CD4-positive, alpha-beta T cell treated with Interleukin-2 at 100 ng/mL for 4 hours (primary cell): ENCODE data around the gene MLC1.

Experiments used
- DNase-seq: peaks from one replicate; pipeline ENCODE4 v3.0.0-alpha.2; 2020; ENCODE audit warnings: low spot score

MLC1 gene

DNA sequence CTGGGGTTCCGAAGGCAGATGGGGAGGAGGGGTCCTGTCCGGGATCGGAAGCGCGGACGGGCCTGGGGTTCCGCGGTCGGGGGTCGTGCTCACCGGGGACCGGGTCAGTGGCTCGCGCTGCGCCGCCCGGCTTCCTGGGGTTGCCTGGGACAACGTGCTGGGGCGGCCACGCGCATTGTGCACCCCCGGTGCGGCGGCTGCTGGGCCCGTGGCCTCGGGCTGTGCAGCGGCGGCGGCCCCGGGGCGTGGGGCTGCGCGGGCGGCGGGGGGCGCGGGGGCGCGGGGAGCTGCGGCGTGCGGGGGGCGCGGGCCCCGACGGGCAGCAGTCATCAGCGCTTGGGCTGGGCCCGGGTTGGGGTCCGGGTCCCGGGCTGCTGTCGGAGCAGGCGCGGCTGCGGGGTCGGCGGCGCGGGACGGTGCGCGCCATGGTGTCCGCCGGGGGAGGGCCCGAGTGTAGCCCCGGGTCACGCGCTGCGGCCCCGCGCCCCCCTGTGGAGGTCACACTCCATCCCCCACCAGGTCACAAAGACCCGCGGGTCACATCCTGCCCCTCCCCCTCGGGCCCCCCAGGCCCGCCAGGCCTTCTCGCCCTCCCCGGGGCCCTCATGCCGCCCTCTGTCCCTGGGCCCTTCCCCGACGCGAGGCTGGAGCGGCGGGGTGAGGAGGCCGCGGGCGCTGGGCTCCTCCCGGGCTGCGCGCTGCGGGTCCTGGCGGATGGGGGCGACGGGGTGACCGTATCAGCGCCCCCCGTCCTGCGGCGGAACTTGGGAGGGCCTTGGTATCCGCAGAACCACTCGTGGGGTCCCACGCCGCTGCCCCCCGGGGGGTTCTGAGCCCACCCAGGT lies 26.9 kb downstream of the MLC1 start, which contains the start of gene TTLL8:
TTLL8 (minus strand) TSS at position 238 of the 845 bp plus-strand sequence.
- DNase-seq: no peak

DNA sequence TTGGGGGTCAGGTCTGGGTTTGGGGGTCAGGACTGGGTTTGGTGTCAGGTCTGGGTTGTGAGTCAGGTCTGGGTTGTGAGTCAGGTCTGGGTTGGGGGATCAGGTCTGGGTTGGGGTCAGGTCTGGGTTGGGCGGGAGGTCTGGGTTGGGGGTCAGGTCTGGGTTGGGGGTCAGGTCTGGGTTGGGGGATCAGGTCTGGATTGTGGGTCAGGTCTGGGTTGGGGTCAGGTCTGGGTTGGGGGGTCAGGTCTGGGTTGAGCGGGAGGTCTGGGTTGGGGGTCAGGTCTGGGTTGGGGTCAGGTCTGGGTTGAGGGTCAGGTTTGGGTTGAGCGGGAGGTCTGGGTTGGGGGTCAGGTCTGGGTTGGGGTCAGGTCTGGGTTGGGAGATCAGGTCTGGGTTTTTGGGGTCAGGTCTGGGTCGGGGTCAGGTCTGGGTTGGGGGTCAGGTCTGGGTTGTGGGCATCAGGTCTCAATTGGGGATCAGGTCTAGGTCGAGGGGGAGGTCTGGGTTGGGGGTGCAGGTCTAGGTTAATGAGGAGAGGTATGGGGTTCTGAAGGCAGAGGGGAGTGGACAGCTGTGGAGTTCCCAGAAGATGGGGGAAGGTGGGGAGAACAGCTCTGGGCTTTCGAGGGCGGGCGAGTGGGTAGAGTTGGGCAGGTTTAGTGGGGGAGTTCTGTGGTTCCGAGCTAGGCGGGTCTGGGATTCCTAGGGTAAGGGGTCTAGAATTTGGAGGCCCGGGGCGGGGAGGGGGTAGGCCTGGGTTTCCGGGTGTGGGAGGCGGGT lies 27.8 kb downstream of the MLC1 start:
- no peak for DNase-seq

DNA sequence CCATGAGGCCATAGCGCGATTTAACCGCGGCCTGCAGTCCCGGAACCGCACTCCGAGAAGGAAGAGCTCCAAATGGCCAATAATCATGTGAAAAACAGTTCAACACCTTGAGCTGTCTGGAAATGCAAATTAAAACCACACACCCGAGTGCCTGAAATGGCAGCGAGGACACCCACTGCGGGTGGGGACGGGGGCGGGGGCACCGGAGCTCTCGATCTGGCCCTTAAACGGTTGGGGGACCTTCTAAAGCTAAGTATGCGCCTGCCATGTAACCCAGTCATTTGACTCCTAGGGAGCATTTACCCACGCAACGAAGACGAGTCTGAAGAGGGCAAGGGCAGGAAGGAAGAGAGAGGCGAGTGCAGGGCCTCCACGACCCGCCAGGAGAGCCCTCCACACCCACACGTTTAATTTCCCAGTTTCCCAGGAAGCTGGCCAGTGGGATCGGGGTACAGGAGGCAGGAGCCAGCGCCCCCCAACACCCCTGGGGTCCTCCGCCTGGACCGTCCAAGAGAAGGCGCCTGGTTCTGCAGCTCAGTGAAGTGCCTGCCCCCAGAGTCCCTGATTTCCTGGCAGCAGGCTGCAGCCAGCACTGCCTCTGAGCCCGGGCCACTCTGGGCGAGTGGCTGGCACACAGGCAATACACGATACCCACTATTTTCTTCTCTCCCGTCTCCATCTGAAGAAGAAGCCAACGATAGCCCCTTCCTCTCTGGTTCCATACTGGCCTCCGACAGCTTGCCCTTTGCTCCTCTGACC lies 28.8 kb downstream of the MLC1 start:
- DNase-seq: no peak

DNA sequence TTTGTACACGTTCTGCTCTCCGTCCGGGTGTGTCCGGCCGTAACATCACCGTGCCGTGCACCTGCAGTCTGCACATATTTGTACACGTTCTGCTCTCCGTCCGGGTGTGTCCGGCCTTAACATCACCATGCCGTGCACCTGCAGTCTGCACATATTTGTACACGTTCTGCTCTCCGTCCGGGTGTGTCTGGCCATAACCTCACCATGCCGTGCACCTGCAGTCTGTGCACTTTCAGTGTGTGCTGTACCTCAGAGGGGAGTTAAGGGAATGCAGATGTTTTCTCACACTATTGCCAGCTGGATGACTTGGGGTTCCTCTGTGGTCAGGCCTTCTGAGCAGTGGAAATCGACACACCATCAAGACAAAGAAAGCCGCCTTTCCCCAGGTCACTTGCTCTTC lies 31.4 kb downstream of the MLC1 start:
- no peak for DNase-seq

DNA sequence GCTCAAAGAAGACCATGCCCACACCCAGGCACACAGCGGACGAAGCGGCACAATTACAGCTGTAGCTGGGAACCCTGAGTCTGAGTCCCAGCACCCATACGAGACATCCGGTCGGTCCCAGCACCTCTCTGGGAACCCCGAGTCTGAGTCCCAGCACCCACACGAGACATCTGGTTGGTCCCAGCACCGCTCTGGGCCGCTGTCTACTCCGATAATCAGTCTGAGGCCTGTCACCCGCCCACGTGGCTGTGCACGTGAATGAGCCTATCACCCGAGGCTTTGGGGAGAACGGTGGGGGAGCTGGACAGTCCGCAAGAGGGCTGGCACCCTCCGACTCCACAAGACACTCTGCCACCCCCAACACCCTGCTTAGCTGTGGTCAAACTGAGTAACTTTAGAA lies 33.3 kb downstream of the MLC1 start:
- DNase-seq: no peak

DNA sequence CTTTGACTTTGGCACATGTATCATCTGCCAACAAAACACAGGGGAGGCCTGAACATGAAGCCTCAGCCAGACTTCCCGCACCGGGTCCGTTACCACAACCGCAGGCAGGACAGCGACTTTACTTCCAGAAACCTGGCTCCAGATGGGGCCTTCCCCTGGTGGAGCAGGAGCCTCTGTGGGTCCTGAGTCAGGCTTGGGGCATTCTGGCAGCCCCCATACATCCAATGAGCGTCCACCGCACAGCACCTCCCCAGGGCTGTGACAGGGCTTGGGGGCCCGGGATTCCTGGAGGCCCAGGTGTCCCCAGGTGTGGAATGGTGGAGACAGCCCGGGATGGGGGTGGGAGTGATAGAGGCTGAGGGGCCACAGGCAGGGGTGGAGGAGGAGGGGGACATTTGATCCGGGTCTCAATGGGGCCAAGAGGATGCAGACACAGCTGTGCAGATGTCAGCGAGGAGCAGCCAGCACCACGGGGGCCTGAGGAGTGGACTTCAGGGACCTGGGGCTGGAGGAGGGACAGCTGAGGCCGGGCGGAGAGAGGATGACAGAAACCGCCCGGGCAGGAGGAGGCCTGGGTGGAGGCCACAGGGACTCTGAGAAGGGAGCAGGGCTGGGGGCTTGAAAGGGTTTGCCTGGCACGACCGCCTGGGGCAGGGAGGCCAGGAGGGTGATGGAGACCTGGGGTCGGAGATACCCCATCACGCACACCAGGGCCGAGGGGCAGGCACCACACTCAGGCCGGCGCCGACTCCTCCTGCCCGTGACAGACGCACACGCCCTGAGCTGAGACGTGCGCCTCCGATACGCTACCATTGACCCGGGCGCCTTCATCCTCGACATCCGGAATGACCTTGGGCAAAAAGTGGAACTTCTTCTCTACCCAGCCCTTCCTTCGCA lies 35.7 kb downstream of the MLC1 start:
- no peak for DNase-seq

DNA sequence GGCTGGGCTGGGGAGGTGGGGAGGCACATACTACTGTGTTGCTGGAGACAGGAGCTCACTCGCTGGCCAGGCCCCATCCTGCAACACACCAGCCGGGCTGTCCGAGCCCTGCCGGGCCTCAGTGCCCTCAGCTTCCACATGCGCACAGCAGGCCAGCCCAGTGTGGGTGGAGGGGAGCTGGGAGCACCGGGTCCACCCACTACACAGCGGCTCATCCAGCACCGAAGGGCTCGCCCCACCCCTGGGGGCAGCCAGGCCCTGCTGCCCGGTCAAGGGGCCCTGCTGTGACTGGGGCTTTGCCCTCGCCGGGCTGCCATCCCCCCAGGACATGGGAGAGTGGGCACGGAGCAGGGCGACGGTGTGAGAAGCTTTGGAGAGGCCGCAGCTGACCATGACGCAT lies 36.4 kb downstream of the MLC1 start:
- no peak for DNase-seq

DNA sequence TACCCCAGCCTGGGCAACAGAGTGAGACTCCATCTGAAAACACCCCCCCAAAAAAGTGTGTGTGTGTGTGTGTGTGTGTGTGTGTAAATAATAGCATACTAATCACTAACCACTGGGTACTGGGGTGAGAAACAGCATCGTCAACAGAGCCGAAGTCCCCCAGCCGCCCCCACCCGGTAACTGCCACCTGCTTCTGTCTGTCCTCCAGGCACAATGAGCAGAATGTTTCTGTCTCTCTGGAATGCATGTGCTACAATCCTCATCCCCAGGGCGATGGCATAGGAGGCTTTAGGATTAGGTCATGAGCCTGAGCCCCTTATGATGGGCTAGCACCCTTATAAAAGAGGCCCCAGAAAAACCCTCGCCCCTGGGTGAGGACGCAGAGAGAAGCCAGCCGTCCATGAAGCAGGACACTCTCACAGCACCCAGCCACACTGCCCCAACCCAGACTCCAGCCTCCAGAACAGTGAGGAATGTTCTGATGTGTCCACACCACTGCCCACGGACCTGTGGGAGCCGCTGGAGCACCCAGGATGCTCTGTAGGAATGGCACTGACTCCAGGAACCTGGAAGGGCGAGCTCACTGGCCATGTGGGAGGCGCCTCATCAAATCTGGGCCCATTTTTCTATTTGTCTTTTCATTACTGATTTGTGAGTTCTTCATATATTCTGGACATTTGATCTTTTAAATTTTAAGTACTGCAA lies 37.0 kb downstream of the MLC1 start:
- no peak for DNase-seq

DNA sequence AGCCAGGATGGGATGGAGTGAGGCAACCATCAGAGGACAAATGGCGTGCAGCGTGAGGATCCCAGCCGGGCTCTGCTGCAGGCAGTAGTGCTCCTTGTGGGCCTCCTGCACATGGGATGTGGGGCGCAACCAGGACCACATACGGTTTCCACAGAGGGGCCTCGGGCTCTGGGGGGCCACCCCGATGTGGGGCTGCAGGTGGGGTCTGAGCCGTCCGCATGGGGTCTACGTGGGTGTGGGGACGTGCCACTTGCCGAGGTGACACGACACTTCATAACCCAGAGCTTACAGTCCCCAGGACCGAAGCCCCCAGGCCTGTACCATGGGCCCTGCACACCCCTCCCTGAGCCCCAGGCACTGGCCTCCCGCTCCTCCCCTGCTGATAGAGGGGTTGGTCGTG lies 37.9 kb downstream of the MLC1 start:
- no peak for DNase-seq

DNA sequence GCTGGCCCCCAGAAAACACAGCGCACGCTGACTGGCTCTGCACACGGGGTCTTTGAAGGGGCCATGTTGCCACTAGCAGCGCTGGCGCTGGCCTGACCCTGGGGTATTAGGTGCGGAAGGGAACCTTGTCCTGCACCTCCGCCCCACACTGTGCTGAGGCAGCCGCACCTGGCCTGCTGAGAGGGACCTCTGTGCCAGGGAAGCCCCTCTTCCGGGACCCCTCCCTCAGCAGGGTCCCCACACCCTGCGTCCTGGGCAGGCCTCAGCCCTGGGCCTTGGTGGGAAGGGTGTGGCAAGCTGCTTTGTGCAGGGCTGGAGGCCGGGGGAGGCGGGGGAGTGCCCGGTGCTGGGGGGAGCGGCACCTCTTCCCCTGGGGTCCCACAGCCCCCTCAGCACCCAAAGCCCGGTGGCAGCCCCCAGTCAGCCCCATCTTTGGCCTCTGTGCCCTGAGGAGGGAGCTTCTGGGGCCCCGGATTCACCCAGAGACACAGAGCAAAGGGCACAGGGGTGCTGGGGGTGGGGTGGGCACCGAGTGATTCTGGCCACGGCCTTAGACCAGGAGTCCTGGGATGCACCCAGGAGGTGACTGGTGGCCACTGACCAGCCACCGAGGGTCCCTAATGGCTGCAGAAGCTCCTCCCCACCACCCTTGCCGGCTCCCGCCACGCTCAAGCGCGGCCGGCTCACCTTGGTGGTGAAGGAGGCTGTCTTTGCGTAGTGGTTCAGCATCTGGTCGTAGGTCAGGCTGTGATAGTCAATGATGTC lies 38.6 kb downstream of the MLC1 start:
- no peak for DNase-seq

DNA sequence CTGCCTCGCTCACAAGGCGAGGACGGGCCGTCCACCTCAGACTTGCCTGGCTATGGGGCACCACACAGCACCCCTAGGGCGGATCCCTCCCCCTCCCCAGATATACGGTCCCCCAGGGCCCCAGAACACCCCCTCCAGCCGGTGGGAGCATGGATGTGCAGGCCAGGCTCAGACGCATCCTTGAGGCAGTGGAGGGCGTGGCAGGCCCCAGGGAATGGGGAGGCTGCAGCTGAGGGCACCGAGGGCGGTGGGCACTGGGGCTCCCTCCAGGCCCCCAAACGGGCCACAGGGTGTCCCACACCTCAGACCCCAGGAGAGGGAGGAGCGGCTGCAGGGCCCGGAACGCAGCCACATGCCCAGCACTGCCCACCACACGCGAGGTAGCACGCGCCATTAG lies 39.2 kb downstream of the MLC1 start:
- no peak for DNase-seq

DNA sequence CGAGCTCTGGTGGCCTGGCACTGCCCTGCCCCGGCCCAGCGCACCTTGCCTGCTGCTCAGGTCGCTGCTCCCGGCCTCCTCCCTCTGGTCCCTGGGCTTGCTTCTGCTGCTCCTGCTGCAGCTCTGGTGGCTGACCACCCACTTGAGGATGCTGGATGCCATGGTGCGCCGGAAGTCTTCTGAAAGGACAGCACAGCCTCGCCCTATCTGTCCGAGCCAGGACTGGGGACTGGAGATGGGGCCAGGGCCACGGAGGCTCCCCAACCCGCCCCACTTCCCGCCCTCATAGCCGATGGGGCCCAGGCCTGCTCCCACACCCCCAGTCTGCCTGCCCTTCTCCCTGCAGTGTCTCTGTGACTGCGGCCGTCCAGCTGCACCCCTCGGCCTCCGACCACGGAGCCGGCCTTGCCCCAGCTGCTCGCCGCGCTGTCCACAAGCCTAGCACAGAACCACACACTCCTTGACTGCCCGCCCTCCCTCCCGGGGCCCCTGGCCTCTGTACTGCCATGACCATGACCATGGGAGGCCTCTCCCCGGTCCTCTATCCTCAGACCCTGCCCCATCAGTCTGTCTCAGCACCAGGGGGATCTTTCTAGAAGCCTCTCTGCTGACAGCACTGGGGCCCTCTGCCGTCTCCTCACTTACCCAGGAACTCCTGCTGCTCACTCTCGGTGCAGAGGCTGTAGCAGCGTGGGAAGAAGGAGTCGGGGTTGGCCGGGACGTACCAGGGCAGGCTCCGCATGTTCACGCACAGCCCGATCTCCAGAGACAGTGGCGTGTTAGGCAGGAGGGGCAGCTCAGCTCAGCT lies 39.8 kb downstream of the MLC1 start:
- DNase-seq: no peak

DNA sequence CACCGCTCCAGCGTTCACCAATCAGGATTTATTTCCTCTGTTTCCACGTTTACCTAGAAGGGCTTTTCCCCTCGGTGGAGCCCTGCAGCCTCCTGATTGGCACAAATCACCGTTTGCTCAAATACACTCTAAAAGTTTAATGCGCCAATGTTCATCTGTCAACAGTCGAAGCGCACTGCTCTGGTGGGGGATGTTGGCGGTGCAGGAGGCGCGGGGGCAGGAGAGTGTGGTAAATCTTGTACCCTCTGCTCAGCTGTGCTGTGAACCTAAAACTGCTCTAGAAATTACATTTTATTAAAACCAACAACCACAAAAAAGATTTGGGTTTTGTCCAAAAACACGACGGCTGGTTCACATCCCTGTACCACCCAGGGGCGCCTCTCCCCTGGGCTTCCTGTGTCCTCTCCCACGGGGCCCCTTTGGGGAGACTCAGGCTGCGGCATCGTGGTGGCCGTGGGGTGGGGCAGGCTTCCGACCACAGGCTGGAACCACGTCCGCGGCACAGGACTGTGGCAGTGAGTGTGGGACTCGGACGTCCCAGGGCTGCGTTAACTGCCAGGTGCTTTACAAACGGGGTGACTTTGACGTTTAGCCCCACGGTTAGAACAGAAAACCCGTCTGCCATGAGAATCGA lies 40.6 kb downstream of the MLC1 start:
- DNase-seq: no peak

DNA sequence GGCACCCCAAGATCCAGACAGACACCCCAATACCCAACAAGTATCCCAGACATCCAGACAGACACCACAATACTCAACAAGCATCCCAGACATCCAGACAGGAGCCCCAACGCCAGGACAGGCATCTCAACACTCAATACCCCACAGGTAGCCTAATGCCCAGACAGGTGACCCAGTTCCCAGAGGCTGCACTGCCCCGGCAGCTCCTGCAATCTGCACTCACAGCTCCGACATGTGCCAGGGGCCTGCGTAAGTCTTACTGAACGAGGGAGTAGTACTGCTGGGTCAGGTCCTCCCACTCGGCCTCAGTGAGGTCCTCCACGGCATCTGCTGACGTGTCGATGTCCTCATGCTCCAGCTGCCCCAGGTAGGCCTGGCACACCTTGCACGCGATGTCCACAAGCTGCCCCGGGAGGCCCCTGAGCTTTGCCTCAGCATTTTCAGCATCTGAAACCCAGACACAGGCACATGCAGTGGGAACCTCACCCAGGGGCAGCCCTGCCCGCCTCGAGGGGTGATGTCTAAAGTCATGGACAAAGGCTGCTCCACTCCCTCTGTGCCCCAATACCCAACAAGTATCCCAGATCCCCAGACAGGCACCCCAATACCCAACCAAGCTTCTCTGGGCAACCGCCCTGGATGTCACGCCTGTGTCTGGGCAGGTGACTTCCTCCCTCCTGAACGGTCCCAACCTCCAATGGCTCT lies 43.7 kb downstream of the MLC1 start:
- no peak for DNase-seq

DNA sequence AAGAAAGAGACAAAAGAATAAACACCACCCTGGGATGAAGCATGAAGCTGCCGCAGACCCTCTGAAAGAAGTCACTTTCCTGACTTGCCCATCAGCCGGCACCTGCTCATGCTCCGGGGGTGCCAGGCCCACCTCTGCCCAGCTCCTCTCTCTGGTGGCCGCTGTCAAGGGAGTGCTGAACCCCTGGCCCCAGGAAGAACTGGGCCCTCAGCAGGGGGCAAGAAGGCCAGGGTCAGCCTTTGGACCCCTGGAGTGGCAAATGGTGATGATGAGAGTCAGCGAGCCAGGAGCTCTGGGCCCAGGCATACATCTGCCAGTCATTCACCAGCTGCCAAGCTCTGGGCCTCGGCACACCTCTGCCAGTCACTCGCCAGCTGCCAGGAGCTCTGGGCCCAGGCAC lies 44.5 kb downstream of the MLC1 start:
- DNase-seq: no peak

DNA sequence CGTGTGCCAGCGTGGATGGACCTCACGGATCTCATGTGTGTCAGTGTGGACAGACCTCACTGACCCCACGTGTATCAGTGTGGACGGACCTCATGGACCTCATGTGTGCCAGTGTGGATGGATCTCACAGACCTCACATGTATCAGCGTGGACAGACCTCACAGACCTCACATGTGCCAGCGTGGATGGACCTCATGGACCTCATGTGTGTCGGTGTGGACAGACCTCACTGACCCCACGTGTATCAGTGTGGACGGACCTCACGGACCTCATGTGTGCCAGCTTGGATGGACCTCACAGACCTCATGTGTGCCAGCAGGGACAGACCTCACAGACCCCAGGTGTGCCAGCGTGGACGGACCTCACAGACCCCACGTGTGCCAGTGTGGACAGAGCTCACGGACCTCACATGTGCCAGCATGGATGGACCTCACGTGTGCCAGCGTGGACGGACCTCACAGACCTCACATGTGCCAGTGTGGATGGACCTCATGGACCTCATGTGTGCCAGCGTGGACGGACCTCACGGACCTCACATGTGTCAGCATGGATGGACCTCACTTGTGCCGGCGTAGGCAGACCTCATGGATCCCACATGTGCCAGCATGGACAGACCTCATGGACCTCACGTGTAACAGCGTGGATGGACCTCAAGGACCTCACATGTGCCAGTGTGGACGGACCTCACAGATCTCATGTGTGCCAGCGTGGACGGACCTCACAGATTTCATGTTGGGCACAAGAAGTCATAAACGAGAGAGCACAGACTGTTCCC lies 45.4 kb downstream of the MLC1 start:
- DNase-seq: no peak

DNA sequence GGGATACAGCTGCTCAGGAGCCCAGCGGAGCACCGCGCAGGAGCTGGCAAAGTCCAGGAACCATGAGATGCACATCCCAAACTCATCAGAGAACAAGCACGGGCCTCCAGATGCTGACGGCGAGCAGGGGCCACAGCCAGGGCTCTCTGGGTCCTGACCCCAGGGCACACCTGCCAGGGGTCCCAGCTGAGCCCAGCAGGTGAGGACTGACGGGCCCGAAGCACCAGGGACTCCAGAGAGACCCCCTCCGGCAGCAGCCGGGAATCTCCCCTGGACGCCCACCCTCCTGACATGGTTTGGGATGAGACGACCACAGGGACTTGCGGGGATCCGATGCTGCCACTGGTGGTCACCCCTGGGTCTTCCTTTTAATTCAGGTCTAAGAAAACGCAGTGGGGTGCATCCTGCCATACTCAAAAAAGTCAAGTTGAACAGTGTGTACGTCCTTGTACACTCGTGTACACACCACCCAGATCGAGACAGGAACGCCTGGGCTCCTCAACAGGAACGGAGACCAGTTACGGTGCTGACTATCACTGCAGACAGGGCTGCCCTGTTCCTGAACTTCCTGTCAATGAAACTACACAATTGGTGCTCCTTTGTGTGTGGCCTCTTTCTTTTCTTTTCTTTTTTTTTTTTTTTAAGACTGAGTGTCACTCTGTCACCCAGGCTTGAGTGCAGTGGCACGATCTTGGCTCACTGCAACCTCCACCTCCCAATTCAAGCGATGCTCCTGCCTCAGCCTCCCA lies 49.1 kb downstream of the MLC1 start:
- DNase-seq: no peak
